HG03469 (cell line): ENCODE data around the gene ONECUT2.
"Not testable (repeated sequence)": the region's sequence is repeated elsewhere in the genome, so short reads cannot be mapped to it uniquely, and the experiment has no call there.

ENCODE experiments used
- ATAC-seq: cut with Tn5 transposase; IDR thresholded peaks from one replicate; pipeline ENCODE4 v1.9.1; 2021; ENCODE audit warnings: mild to moderate bottlenecking, moderate library complexity, moderate number of reproducible peaks; ENCODE audit not compliant: unreplicated experiment

ONECUT2 gene

DNA sequence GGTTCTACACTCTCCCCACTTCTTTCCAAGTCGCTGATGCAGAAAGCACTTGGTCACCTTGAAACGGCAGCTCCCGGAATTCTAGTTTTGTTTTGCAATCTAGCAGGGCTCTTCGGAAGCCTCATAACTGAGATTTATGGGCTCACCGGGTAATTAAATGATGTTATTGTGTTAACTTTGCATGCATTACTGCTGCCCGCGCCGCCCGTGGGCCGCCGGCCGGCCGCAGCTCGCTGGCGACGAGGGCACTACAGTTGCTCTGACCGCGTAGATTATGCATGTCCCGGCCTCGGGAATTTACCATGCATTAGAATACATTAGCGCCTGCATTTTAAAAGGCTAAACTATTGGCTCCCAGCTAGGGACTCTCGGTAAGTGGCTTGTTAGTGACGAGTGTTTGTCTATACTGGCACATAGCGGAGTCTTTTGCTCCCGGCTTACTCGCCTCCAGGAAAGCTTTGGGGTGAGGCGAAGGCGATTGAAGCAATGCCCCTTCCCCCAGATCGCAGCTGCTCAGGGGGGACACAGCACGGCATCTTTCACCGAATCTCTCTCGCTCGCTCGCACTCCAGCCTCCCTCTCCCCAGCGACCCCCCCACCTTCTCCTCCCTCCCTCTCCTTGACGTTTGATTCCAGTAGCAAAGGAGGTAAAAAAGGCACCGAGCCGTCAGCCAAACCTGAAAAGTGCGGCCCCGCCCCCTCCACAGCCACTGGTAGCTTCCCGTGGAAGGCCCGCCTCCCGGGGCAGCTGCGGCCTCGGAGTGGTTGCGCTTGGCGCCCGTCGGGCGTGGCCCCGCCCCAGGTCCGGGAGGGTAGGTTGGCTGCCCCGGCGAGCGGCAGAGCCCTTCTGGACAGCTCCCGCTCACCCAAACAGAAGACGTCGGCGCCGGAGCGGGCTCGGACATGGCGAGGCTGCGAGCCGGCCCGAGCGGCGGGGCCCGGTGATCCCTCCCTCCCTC is at the start of gene ONECUT2:
Gene ONECUT2 (plus strand): TSS at position 839 of the 959 bp plus-strand sequence. CDS start 343 bp downstream, outside the sequence.
- no peak for ATAC-seq

- no peak for ATAC-seq
Observed at GRCh38 chr18:57389271-57389670, 45.9 kb upstream of the ONECUT2 start.

GRCh38 chr18:57390044-57390443 is 45.1 kb upstream of the ONECUT2 start:
- no peak for ATAC-seq

DNA sequence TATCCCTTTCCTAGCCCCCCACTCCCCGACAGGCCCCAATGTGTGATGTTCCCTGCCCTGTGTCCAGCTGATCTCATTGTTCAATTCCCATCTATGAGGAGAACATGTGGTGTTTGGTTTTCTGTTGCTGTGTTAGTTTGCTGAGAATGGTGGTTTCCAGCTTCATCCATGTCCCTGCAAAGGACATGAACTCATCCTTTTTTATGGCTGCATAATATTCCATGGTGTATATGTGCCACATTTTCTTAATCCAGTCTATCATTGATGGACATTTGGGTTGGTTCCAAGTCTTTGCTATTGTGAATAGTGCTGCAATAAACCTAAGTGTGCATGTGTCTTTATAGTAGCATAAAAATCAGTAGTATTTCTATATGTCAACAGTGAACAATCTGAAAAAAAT is 40.4 kb upstream of the ONECUT2 start:
- not testable (repeated sequence) for ATAC-seq

DNA sequence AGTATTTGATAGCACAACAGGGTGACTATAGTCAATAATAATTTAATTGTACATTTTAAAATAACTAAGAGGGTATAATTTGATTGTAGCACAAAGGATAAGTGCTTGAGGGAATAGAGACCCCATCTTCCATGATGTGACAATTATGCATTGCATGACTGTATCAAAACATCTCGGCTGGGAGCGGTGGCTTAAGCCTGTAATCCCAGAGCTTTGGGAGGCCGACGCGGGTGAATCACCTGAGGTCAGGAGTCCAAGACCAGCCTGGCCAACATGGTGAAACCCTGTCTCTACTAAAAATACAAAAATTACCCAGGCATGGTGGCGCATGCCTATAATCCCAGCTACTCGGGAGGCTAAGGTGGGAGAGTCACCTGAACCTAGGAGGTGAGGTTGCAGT is 38.3 kb upstream of the ONECUT2 start:
- not testable (repeated sequence) for ATAC-seq

DNA sequence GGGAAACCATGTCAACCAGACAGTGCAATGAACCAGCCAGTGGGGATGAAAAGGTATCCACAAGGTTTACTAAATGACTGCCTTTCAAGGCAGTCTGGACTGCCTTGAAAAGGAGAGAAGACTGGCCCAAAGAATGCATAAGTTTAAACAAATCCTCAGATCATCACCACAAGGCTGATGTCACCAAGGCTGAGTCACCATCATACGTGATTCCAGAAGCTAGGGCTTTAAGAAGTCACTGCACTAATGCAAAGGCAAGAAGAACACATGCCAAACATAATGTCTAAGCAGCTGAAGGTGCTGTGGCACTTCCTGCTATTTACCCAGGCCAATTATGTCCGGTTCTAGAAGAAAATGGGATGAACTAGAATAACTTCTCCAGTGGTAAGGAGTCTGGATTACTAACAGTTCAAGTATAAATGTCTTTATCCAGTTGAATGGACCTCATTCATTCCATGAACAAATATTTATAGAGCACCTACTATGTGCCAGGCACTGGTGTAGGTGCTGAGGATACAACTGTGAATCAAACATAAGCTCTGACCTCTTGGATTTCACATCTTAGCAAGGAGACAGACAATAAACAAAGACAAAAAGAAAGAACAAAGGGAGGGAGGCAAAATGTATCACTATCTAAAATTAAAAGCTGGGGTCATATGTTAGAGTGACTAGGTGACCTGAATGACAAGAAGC is 37.6 kb upstream of the ONECUT2 start:
- ATAC-seq: no peak

DNA sequence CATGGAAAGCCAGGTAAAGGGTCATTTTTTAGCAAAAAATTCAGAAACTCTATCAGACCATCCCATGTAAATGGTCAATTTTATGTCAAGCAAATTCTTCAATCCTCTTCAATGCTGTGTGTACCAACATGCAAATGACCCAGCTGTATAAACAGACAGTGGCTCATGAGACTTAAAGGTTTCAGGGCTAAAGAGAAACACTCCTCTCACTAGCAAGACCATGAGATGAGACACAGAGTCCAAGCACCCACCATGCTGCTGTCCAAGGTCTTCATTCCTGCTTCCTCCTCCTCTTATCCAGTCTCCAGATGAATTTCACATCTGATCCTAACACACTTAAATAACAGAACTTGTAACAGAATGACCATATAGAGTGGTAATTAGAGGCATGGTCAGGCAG is 30.8 kb upstream of the ONECUT2 start:
- ATAC-seq: no peak

DNA sequence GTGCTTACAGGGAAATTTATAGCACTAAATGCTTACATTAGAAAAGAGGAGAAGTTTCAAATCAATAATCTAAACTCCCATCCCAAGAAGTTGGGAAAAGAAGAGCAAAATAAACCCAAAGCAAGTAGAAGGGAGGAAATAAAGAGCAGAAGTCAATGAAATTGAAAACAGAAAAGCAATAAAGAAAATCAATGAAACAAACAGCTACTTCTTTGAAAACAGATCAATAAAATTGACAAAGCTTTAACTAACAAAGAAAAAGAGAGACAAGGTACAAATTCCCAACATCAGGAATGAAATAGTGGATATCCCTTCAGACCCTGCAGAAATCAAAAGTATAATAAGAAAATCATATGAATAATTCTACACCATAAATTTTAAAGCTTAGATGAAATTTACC is 25.5 kb upstream of the ONECUT2 start:
- ATAC-seq: no peak

DNA sequence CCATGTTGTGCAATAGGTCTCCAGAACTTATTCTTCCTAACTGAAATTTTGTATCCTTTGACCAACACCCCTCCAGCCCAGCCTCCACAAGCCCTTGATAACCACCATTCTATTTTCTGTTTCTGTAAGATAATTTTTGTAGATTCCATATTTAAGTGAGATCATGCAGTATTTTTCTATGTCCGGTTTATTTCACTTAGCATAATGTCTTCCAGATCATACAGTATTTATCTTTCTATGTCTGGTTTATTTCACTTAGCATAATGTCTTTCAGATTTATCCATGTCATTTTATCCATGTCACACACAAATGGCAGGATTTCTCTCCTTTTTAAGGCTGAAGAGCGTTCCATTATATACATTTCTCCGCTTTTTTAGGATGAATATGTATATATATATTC is 24.4 kb upstream of the ONECUT2 start:
- no peak for ATAC-seq

GRCh38 chr18:57416542-57416941 is 18.6 kb upstream of the ONECUT2 start:
- ATAC-seq: no peak

DNA sequence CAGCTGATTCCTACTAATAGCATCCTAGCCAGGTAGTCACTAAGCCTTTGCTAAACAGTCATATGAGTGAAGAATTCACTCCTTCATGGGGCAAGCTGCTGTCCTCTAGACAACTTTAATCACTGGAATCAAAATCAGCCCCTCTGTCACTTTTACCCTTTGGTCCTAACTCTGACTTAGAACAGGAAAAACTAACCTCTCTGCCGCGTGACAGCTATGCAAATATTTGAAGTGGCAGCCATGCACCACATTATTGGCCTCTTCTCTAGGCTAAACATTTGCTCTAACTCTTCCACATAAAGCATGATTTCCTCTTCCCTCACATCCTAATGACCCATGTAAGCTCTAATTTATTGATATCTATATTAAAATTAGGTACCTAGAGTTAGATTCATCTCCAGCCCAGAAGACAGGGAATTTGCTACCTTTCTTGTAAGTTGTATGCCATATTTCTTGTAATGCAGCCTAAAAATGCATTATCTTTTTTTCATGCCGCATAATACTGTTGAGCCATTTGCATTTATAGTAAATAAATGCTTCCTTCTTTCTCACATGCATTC is 12.8 kb upstream of the ONECUT2 start:
- no peak for ATAC-seq

DNA sequence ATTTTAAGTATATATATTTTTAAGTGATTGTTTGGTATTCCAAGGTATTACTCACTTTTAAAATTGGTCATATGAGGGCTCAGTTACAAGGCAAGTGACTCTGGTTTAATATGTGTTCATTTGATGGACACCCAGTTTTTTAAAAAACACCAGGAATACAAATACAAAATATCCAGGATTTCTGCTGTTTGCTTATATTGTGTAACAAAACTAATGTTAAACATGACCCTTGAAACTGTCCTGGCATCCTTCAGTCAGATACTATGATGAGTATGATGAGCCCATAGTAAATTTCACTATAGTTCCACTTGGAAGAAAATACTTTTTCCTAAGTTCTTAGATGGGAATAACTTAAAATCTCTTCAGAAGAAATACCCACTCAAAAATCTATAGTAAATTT is 11.4 kb upstream of the ONECUT2 start:
- no peak for ATAC-seq

GRCh38 chr18:57425096-57425495 is 10.1 kb upstream of the ONECUT2 start:
- ATAC-seq: no peak

DNA sequence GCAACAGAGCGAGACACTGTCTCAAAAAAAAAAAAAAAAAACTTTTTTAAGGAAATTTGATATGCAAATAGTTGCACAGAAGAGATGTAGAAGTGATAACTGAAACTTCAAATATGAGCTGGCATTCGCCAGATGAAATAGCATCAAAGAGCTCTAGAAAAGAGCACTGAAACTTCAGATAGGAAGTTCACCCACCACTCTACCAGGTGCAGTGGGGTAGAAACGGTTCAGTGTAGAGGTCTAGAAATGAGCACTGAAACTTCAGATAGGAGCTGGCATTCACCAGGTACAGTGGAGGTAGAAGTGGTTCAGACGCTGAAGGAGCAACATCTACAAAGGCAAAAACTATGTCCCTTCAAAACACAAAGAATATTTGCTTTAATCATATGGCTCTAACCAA is 9.0 kb upstream of the ONECUT2 start:
- ATAC-seq: no peak

DNA sequence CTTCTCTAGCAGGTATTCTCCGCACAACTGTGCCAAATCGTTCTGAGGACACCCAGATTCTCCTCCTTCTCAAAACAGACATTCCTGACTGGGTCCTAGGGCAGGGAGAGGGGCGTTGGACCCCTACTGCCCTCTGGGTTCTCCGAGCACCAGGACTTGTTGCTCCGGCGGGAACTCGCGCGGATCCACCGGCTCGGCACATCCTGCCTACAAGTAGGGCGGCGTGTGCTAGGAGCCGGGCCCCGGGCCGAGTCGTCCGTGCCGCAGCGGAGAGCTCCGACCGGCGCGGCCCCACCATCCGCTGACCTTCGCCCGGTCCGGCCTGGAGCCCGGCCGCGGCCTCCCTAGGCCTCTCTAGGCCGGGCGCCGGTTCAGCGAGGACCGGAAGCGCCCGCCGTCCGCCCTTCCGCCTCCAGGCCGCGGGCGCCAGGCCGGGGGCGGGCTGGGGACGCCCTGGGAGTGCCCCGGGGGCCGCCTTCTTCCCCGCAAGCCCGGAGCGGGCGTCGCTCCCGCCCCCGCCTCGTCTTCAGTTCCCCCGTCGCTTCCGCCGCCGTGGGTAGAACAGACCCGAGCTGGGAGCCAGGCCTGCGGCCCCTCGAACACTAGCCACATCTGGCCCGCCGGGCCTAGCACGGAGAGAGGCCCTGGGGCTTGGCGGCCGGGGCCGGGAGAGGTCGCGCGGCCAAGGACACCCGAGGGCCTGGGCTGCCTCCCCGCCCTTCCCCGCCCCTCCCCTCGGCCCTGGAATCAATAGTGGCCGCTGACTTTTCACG is 7.6 kb upstream of the ONECUT2 start:
- no peak for ATAC-seq

DNA sequence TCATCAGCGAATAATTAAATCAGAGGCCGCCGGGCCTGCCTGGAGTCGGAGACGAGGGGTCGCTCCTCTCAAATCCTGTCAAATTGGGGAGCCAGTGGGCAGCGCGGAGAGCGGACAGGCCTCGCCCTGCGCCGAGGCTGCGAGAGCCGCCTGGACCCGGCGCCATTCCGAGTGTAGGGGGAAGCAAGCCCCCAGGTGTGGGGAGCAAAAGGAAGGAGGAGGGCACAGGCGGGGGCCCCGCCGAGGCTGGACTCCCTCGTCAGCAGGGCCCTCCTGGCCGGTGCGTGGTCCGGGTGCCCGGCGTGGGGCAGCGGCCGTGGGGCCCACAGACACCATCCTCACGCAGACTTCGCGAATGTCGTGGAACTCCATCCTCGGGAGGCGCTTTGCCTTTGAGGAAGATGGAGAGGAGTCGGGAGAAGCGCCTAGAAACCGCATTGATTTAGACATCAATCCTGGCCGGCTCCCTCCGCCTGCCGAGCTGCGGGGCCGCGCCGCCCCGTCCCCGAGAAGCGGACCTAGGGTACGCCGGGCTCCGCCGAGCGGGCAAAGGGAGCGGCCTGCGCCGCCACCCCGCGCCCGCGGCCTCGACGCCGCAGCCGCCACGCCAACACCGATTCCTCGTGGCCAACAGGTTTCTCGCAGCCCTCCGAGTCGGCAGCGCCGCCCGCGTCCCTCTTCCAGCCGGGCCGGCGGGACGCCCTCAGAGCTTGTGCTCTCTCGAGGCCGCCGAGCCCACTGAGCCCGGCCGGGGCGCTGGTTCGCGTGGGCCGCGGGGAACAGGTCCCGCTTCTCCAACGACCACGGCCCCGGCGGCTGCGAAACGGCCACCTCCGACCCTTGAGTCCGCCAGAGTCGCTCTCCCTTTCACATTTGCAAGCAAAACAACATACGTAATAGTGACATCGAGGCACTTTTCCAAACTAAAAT is 6.7 kb upstream of the ONECUT2 start:
- ATAC-seq: no peak

DNA sequence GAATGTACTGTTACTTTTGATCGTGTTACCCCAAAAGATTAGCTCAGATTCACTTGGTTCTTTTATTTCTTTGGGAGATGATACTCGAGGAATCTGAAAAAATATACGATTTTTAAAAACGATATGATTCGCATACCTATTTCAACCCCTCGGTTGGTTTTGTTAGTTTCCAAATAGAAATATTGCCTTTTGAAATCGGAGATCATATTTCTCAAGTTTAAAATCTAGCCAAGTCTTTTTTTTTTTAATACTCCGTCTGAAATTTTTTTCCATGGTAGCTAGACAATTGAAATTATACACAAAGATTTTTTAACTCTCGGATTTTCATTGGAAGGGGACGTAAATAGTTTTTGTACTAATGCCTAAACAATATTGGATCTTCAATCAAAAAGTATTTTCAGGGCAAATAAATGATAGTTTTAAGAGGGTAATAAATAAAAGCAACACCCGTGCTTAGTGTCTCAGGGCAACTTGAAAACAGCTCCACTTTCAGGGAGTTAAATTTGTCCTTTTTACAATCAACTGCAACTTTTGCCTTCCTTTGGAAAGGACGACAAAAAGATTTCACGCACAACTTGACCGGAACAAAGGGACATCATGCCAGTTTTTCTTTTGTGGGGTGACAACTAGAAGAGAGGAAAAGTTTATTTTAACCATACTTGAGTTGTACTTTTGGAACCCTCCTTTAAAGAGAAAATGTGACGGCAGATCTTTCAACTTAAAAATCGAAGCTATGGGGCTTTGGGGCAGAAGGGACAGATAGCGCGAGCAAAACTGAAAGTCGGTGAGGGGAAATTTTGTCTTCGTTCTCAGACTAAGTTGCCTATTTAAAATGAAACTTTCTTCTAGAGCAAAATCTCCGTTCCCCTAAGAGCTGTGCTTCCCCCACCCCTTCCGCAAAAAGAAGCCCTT is 5.8 kb upstream of the ONECUT2 start:
- ATAC-seq: no peak

DNA sequence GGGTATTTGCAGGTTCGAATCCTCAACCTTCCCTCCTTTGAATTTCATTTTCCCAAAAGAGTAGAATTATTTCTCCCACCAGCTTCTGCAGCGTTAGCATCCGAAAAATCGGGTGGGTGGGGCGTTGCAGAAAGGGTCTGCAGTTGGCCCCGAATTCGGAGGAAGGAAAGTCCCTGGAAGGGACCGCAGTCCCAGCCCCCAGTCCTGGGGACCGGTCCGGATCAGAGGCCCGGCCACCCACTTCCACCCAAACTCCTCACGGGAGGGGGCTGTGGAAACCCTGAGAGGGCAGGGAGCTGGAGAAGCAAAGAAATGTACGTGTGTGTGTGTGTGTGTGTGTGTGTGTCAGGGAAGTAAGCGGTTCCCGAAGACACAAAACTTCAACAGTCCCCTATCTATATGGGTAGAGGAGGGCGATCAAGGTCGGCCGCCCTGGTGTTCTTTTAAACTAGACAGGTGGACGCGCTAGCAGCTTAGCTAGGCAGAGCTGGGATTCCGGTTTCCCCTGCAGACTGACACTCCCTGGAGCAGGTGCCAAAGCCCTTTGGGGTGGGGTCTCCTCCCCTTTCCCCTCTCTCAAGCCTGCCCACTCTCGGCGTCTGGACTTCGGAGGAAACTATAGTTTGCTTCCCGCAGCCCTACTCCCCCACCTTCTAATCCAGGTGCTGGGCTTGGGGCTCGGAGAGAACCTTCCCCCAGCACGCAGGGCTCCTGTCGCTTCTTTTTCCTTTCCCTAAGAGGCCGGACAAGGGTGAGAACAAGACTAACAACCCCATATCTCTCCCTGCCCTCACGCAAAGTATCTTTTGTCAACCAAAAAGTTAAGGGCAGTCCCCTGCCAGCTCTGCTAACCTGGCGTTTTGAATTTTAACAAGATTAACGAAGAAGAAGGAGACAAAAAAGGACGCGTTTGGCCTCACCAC is 4.8 kb upstream of the ONECUT2 start:
- no peak for ATAC-seq
